ENCODE results near the gene TACSTD2.
"Not testable (repeated sequence)": the region's sequence is repeated elsewhere in the genome, so short reads cannot be mapped to it uniquely, and the experiment has no call there.

The TACSTD2 gene

DNA sequence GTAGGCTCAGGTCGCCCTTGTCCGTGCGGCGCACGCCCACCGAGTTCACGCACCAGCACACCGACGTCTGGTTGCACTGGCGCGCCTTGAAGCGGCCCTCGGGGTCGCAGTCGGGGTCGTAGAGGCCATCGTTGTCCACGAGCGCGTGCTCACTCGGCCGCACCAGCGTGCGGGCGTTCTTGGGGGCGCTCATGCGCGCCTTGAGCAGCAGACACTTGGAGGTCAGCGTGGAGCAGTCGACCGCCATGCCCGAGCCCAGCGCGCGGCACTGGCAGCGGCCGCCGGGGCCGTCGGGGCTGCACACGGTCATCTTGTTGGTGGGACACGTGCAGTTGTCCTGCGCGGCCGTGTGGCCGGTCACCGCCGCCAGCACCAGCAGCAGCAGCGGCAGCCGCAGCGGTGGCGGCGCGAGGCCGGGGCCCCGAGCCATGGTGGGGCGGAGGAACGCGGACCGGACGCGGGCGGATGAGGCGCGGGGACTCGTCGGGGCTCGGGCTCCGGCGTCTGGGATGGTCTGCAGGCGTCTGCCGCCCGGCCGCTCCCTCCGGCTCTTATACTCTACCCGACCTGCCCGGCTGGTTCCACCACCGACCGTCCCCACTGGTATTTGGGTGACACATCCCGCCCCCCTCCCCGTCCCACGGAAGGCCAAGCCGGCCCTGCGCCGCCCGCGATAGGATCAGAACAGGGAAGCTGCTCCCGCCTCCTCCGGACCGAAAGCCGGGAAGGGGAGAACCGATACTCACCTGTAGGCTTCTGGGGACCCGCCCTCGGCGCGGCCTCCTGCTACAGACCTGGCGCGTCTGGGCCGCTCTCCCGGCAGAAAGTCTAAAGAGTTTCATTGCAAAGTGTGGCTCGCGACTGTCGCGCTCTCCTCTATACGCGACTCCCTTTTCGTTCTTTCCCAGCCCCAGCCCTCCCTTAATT, at the start of gene TACSTD2:
TACSTD2 (minus strand) TSS at position 526 of the 927 bp plus-strand sequence; CDS start at position 430, 96 bp downstream.
- no peak for DNase-seq (ENCODE audit: low read depth)

- no peak for DNase-seq (ENCODE audit: low read depth)
Measured at GRCh38 chr1:58626293-58626692, 49.2 kb upstream of the TACSTD2 start.

- DNase-seq (ENCODE audit: low read depth), result not testable (repeated sequence)
Measured at GRCh38 chr1:58623259-58623658, 46.2 kb upstream of the TACSTD2 start.

DNA sequence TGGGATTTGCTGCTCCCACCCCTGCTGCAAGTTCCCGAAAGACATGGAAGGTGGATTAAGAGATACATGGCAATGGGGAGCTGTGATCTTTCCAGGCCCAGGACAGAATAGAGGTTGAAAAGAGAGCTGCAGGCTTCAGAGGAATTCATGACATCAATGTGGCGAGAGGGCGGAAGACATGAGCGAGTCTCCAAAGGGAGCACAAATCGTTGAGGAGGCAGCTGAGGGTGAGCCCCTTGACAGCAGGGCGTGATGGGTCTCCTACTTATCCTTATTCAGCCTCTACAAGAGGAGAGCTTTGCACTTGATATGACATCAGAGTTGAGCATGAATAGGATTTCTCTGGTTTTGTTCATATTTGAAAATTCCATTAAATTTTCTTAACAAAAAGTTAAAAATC, 45.5 kb upstream of the TACSTD2 start:
- no peak for DNase-seq (ENCODE audit: low read depth)

DNA sequence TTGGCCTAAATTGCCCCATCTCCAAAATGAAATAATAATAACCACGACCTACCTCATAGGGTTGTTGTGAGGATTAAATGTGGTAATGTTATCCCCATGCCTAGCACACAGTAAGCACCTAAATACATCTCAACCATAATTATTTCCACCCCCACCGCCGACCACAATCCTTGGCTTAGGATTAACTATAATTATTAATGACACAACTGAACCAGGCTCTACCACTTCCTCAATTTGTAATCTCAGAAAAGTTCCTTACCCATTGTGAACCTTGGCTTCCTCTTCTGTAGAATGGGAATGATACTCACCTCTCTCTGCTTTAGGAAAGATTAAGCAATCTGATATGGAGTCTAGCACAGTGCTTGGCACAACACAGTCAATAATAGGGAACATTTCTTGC, 44.3 kb upstream of the TACSTD2 start:
- no peak for DNase-seq (ENCODE audit: low read depth)

- no peak for DNase-seq (ENCODE audit: low read depth)
Measured at GRCh38 chr1:58620926-58621325, 43.9 kb upstream of the TACSTD2 start.

- DNase-seq (ENCODE audit: low read depth), result no peak
Measured at GRCh38 chr1:58620259-58620658, 43.2 kb upstream of the TACSTD2 start.

- DNase-seq (ENCODE audit: low read depth), result no peak
Measured at GRCh38 chr1:58619286-58620054, 42.4 kb upstream of the TACSTD2 start.

DNA sequence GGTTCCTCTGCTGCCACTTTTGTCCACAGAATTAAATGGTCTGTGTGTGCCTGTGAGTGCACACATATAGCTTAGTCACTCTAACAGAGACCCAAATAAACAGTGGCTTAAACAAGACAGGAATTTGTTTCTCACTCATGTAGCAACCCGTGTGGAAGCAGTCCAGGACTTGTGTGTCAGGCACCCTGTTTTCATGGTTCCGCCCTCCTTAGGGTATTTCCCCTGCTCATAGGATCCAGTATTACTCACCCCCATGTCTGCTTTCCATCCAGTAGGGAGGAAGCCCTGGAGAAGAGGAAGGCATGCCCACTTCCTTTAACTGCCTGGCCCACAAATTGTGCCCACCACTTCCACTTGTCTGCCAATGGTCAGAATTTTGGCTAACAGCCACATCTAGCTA, 41.3 kb upstream of the TACSTD2 start:
- no peak for DNase-seq (ENCODE audit: low read depth)

DNA sequence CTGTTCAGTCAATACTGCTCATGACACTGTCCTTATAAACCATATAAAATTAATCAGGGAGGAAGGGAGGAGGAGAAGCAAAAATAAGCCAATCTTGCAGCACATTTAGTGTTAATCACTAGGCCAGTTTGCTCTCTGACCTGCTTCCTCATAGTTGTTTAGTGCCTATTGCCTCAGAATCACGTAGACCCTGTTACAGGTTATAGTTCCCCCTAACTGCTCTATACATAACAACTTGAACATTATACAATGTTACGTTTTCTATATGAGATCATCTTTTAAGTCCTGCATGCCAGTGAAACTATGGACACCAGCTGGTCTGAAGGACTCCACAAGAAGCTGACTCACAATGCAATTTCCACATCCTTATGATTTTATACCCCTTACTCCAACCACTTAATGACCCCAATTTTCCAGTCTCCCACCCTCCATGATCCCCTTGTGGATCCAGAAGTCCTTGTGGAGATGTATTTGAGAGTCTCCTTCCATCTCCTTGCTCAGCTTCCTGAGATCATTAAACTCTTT, 34.9 kb upstream of the TACSTD2 start:
- DNase-seq (ENCODE audit: low read depth), result no peak

GRCh38 chr1:58608945-58609344, 31.9 kb upstream of the TACSTD2 start:
- DNase-seq (ENCODE audit: low read depth), result no peak

DNA sequence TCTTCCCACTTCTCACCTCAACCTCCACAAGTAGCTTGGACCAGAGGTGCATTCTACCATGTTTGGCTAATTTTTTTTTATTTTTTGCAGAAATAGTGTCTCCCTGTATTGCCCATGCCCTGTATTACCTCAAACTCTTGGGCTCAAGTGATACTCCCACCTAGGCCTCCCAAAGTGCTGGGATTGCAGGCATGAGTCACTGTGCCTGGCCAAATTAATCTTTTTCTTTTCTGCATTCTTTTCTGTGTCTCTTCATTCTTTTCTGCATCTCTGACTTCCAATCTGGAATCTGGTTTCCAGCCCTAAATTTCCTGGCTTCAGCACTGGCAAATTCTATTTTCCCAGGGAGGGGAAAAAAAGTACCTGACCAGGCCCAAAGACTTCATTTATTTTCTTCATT, 31.2 kb upstream of the TACSTD2 start:
- no peak for DNase-seq (ENCODE audit: low read depth)

GRCh38 chr1:58607391-58607790, 30.3 kb upstream of the TACSTD2 start:
- DNase-seq (ENCODE audit: low read depth), result no peak

DNA sequence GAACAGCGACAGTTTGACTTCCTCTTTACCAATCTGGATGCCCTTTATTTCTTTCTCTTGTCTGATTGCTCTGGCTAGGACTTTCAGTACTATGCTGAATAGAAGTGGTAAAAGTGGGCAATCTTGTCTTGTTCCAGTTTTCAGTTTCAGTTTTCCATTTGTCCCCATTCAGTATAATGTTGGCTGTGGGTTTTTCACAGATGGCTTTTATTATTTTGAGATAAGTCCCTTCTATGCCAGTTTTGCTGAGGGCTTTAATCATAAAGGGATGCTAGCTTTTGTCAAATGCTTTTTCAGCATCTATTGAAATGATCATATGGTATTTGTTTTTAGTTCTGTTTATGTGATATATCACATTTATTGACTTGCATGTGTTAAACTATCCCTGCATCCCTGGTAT, 24.9 kb upstream of the TACSTD2 start:
- DNase-seq (ENCODE audit: low read depth), result not testable (repeated sequence)

DNA sequence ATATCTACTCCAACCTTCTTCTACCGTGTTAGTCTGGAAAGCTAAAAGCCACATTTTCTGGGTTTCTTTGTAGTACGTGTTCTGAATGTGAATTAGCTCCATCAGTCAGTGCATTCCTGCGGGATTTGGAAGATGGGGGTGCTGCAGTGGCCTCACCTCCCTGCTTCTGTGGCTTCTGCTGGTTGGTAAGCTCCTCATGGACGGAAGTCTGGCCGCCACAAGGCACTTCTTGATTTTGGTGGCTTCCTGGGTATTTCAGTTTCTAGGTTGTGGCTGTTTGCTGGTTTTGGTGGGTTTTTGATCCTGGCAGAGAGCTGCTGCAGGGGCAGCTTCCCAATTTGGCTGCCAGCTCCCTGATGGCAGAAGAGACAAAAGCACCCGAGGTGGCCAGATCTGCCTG, 20.9 kb upstream of the TACSTD2 start:
- no peak for DNase-seq (ENCODE audit: low read depth)

- no peak for DNase-seq (ENCODE audit: low read depth)
Measured at GRCh38 chr1:58597076-58597475, 20.0 kb upstream of the TACSTD2 start.

DNA sequence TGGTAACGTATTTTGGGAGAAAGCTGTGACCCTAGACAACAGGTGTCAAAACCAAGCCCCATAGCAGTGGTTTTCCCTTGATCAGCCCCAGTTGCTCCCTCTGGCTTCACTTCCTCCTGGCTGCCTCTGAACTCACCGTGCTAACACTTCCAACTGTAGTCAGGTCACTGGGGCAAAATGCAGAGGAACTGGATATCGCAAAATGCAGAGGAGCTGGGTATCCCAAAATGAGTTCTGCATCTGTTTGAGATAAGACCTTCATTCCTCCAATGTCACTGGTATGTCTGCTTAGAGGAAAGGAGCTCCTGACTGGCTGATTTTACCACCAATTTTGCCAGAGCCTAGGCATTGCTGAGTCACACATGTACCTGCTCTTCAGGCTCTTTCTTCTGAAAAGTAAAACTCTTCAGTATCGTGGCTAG, 19.6 kb upstream of the TACSTD2 start:
- DNase-seq (ENCODE audit: low read depth), result no peak

DNA sequence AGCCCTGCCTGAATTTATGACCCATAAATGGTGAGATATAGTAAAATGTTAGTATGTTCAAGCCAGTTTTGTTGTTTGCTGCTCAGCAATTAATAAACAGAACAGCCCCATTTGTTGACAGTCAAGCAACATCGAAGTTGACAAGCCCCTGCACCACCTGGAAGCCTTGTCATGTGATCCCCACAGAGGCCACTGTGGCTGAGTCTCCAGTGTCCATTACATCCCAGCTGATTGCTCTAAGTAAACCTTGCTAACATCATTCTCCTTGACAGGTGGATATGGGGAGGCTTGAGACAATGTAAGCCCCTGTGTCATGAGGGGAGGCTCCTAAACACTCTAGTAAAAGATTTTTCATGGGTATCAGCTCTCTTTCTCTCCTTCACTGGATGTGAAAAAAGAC, 17.5 kb upstream of the TACSTD2 start:
- no peak for DNase-seq (ENCODE audit: low read depth)

GRCh38 chr1:58592522-58593134, 15.6 kb upstream of the TACSTD2 start:
- no peak for DNase-seq (ENCODE audit: low read depth)

DNA sequence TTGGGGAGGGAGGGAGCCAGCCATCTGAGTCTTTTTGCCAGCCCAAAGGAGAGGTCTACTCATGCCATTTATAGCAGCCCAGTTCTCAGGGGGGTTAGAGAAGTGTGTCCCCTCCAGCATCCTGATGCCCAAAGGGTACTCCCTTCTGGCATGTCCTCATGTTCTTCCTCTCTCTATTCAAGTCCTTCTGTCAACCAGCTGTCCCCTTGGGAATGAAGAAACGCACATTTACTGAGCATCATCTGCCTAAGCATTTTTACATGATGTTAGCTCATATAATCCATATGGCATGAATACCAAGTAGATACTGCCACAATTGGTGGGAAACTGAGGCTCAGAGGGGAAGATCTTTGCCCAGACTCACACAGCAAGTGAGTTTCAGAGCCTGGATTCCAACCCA, 14.8 kb upstream of the TACSTD2 start:
- DNase-seq (ENCODE audit: low read depth), result no peak

DNA sequence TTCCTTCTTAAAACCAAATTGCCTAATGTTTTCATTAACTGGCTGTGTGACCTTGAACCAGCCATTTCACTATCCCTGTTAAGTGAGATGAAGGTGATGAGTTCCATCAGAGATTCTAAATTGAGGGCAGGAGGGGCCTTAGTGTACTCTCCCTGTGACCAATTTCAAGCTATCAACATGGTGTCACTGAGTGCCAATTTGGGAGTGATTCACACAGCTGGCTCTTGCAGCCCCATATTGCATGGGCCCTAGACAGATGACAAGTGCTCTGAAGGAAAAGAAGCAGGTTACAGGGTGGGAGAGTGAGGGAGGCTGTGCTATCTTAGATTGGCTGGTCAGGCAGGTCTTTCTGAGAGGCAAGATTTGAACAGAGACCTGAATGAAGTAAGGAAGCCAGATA, 13.0 kb upstream of the TACSTD2 start:
- no peak for DNase-seq (ENCODE audit: low read depth)

DNA sequence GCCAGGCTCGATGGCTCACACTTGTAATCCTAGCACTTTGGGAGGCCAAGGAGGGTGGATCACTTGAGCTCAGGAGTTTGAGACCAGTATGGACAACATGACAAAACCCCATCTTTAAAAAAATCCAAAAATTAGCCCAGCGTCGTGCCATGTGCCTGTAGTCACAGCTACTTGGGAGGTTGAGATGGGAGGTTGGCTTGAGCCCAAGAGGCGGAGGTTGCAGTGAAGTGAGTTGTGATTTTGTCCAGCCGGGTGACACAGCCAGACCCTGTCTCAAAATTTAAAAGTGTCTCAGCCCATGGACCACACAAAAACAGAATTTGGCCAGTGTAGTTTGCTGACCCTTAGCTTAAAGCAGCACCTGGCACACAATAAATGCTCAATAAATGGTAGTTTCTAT, 11.3 kb upstream of the TACSTD2 start:
- DNase-seq (ENCODE audit: low read depth), result no peak
